NT2/D1 (cell line): ENCODE measurements around the gene PRKCB.

Experiments
- YY1 ChIP-seq: IDR thresholded peaks from 2 replicates; pipeline ENCODE4 v1.6.1; 2011; ENCODE audit not compliant: insufficient read length, insufficient read depth
- ZNF274 ChIP-seq: IDR thresholded peaks from 2 replicates; pipeline ENCODE4 v1.6.1; 2011; ENCODE audit warnings: mild to moderate bottlenecking, low read depth, low read length

- no peak for TF ChIP-seq YY1
- TF ChIP-seq ZNF274, result no peak
Measured at GRCh38 chr16:23943604-23944003, 107.8 kb downstream of the PRKCB start.
